Stimulated activated CD4-positive, alpha-beta T cell treated with anti-CD3 and anti-CD28 coated beads, Interleukin-12 subunit alpha, Interleukin-12 subunit beta, amount 100 ng/mL, for 48 hours (primary cell): Measurements from ENCODE around the gene CELF4.

Experiments used
- DNase-seq, 3 donors: peaks; one replicate each; pipeline ENCODE4 v3.0.0-alpha.2; 2020; ENCODE audit warnings: low read depth in 2 of 3, low spot score in 1 of 3

CELF4 gene

DNA sequence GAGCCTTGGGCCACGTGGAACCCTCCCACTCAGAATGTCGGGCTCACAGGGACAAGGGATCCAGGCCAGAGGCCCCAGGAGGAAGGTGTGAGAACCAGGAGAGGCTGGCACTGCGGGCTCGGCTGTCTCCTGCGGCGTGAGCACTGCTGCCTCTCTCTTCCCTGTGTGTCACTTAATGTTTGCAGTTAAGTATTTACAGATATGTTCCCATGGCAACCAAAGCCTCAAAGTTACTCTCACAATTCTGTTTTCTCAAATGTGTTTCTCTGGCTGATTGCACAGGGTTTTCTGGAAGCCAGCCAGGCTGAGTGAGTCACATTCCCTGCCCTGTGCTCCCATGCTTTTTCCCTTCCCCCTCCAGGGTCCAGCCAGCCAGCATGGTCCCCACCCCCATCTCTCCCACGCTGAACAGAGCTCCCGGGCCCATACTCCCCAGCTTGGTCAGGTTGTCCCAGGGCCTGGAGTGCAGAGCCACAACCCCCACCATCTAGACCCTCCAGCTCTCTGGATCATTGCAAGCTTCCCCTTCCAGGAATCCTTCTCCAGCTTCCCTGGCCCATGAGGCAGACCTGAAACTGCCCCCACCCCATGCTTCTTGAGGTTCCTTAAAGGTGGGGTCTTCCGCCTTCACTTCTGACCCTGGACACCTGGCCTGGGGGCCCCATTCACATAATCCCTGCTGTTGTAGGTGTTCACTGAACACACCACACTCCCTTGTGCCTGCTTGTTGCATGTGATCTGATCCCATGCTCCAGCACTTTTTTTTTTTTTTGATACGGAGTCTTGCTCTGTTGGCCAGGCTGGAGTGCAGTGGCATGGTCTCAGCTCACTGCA is 265.9 kb downstream of the CELF4 start:
- DNase-seq = no peak

DNA sequence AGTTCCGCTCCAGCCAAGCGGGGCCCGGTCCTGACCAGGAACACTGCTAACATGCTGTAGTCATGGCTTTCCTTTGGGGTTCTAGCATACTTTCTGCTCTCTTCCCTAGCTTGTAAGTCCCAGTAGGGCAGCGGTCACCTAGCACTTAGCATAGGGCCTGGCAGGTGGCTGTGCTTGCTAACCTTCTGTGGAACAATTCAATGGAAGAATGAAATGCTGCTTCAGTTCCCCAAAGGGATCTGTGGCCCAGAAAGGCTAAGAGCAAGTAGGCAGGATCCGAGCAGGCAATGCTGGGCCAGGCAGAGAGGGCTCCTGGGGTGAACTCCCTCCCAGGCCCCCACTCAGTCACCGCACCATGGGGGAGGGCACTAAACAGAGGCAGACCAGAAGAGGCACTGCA is 266.8 kb downstream of the CELF4 start:
- DNase-seq = no peak

- DNase-seq = no peak
Observed at GRCh38 chr18:37297106-37297505, 268.5 kb downstream of the CELF4 start.

GRCh38 chr18:37294951-37295350 is 270.6 kb downstream of the CELF4 start:
- DNase-seq = peak in 1 of 3 donors; percentile 2

DNA sequence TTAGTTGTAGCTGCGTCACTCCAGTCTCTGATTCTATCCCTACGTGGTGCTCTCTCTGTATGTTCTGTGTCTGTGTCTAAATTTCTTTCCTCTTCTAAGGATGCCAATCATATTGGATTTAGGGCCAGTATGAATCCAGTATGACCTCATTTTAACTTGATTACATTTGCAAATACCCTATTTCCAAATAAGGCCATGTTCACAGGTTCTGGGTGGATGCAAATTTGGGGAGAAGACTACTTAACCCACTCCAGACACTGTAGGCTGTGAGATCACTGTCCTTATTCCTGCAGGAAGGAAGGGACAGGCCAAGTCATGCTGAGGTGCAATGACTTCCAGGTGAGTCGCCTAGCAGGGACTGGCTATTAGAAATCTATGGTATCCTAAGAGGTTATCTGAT is 272.2 kb downstream of the CELF4 start:
- no peak for DNase-seq

DNA sequence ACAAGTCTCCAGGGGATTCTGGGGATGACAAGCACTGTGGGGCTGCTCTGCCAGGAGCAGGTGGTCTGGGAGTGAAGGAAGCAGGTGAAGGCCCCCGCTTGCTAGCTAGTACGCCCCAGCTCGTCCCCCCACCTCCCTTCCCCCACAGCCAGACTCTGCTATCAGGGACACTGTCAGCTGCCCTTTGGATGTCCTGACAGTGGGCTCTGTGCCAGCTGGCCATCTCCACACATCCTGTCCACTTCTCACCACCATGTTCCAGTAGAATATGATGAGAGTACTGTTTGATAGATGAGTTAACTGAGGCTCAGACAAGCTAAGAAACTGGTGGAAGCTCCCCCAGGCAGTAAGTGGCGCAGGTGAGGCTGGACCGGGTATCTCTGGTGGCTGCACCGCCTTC is 276.2 kb downstream of the CELF4 start:
- DNase-seq = no peak

DNA sequence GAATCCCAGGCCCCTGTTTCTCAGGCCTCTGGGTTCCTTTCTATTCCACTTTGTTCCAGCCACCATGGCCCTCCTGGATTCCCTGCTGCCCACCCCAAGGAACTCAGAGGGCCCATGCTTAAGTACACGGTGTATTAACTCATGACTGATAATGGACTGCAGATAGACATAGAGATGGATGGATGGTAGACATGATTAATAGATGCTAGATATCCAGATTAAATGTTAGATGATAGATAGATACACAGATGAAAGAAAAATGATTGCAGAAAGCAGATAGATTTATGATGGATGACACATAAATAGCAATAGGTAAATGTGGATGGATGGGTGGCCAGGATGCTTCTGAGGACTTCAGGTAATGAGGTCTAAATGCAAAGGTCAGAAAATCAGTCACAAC is 278.0 kb downstream of the CELF4 start:
- no peak for DNase-seq

- DNase-seq = no peak
Observed at GRCh38 chr18:37286801-37287200, 278.8 kb downstream of the CELF4 start.

- no peak for DNase-seq
Observed at GRCh38 chr18:37285825-37286224, 279.8 kb downstream of the CELF4 start.

- no peak for DNase-seq
Observed at GRCh38 chr18:37284260-37284659, 281.3 kb downstream of the CELF4 start.

DNA sequence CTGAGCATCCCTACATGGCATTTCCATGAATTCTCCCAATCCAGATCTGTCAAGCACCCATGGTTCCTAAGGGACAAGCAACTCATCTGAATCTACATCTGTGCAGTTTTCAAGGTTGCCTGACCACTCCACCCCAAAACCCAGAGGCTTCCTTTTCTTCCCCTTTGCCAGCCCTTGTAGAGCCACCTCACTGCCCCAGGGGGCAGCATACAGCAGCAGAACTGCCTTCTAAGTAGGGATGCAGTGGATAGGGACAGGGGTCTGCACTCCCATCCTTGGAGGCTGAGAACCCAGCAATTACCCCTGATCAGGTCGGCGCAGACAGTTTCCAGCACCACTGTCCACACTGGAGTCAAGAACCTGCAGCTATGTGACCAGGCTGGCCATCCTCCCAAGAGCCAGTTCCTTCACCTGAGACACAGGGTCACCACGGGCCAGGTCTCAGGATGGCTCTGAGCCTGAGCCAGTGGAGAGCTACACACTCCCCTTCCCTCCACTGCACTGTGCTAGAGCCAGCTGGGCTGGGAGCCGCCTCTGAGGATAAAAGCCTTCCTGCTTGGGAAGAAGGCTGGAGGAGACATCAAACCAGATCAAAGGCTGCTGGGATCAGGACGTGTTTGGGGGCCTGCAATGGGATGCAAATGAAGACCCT is 283.1 kb downstream of the CELF4 start:
- DNase-seq = no peak

GRCh38 chr18:37280701-37281393 is 284.8 kb downstream of the CELF4 start:
- no peak for DNase-seq

DNA sequence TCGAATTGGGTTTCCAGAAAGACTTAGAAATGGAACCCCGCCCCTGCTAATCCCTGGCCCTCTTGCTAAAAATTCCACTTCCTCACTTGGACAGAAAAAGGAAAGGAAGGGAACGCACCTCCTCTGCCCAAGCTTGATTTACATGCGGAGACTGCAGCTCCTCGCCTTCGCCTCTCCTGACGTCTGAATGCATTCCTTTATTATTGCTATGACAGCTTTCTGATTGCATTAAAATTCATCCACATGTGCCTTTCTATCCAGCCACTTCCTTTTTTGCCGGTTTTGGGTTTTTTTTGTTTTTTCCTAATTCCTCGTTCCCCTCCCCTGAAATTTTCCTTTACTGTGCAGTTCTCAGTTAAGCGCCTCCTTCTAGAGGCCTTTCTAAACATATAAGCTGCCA is 287.8 kb downstream of the CELF4 start:
- no peak for DNase-seq

DNA sequence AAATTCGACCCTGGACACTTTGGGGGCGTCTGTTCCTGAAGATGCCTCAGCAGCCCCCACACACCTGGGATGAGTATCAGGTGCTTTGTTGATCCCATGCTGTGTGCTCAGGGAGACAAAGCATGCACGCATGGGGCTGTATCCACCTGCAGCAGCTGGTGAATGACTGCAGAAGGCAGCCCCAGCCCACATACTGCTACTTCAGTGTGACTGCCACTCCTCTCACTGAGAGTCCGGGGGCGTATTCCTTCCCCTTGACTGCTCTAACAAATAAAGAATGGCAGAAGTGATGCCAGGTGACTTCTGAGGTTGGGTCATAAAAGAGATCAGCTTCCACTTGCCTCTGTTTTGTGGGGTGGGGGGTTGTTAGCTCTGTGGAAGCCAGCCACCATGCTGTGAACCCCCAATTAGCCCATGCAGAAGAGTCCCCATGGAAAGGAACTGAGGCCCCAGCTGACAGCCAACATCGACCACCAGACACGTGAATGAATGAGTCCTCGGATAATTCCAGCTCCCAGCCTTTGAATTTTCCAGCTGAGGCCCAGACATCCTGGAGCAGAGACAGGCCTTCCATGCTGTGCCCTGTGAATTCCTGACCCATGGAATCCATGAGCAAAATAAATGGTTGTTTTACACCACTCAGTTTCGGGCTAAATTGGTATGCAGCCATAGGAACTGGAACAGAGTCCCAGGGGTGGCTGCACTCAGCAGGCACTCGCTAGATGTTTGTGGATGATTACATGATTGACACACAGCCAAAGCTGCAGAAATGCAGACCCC is 289.3 kb downstream of the CELF4 start:
- no peak for DNase-seq

- DNase-seq = no peak
Observed at GRCh38 chr18:37275237-37275741, 290.3 kb downstream of the CELF4 start.

GRCh38 chr18:37274309-37275236 is 291.0 kb downstream of the CELF4 start:
- no peak for DNase-seq

DNA sequence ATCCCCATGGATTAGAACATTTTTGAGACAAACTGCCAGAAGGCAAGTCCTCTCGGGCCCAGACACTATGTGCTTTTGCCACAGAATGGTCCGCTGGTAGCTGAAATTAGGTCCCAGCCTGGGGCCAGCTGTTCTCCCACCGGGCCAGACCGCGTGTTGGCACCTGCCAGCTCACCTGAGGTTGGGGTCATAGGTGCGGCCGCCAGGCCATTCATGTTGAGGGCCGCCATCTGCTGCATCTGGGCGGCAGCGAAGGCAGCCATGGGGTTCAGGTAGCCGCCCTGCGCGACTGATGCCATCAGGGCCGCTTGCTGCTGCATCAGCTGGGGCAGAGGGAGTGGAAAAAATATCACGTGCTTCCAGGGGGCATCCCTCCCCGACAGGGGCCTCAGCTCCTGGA is 292.8 kb downstream of the CELF4 start:
- DNase-seq = no peak

DNA sequence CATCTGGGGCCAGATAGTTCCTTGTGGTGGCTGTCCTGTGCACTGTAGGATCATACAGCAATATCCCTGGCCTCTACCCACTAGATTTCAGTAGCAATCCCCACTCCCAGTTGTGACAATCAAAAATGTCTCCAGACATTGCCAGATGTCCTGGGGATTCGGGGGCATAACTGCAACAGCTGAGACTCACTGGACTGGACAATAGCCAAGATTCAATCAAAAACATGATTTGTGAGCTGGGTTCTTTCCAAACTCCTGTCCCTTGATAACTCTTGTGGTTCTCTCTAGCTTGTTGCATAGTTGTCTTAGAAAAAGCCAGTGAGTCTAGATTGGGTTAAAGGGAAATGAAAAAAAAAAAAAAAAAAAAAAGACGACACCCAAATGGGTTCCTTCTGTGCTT is 293.4 kb downstream of the CELF4 start:
- no peak for DNase-seq

DNA sequence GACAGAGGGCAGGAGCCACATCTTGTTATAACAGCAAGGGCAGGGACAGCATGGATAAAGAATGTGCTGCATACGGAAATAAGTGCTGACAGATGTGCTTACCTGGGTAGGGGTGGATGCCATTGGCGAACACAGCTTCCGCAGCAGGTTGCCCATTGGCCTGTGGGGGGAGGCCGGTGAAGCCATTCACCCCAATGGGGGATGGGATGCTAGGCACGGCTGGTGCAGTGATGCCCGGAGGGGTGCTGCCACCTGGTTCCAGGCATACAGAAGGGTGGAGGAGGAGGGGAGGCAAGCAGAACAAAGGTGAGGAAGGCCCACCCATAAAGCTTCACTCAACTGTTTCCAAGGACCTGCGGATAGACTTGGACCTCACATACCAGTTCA is 294.9 kb downstream of the CELF4 start:
- DNase-seq = no peak

GRCh38 chr18:37270038-37270665 is 295.4 kb downstream of the CELF4 start:
- peak in 1 of 3 donors; percentile 33 for DNase-seq
